HL-60 (cell line): ENCODE data around the gene ACSL6.

ENCODE experiments used
- DNase-seq, 2 experiments: peaks; one replicate each; pipeline ENCODE4 v3.0.0-alpha.2; 2010 to 2020; ENCODE audit warnings: low read depth in 1 of 2, low spot score in 1 of 2
- H3K27ac ChIP-seq: fragments of 250-450 bp; sonication (Bioruptor Pico); replicated peaks from 2 replicates; pipeline ENCODE4 v1.5.1; 2020; ENCODE audit warnings: mild to moderate bottlenecking, moderate library complexity
- H3K27me3 ChIP-seq: fragments of 250-450 bp; sonication (Bioruptor Pico); 2 replicates; pipeline ENCODE4 v1.5.1; 2021; ENCODE audit warnings: mild to moderate bottlenecking, moderate library complexity; ENCODE audit not compliant: insufficient read depth, poor library complexity, severe bottlenecking
- H3K4me3 ChIP-seq: replicated peaks from 2 replicates; pipeline ENCODE4 v1.5.1; 2011; ENCODE audit warnings: mild to moderate bottlenecking, control low read depth, low read length; ENCODE audit not compliant: insufficient read depth
- CTCF ChIP-seq: IDR thresholded peaks from one replicate; pipeline ENCODE4 v1.5.1; 2011; ENCODE audit warnings: low read length, control low read depth, inconsistent platforms; ENCODE audit not compliant: insufficient read depth
- GABPA ChIP-seq: IDR thresholded peaks from 2 replicates; pipeline ENCODE4 v1.6.1; 2012; ENCODE audit warnings: low read depth
- POLR2AphosphoS5 ChIP-seq: IDR thresholded peaks from 2 replicates; pipeline ENCODE4 v1.6.1; 2012; ENCODE audit warnings: low read depth
- REST ChIP-seq: IDR thresholded peaks from 2 replicates; pipeline ENCODE4 v1.6.1; 2012; ENCODE audit warnings: low read depth; ENCODE audit not compliant: insufficient replicate concordance
- SPI1 ChIP-seq: IDR thresholded peaks from 2 replicates; pipeline ENCODE4 v1.6.1; 2012; ENCODE audit warnings: low read depth, mild to moderate bottlenecking, borderline replicate concordance

The ACSL6 gene

GRCh38 chr5:132056610-132057497 lies 45.4 kb upstream of the ACSL6 start:
- H3K27ac ChIP-seq, result no peak overlapping the region
- no peak for DNase-seq
- H3K27me3 ChIP-seq, result no peaks in the 10 kb centered on the region
- no peak for TF ChIP-seq CTCF
- TF ChIP-seq GABPA, result no peak
- no peak for TF ChIP-seq POLR2AphosphoS5
- no peak for TF ChIP-seq SPI1
- TF ChIP-seq REST, result no peak
- no peak overlapping the region for H3K4me3 ChIP-seq

- no peaks in the 10 kb centered on the region for H3K27me3 ChIP-seq
- TF ChIP-seq CTCF (no peak), SPI1 (no peak), POLR2AphosphoS5 (no peak), GABPA (no peak), REST (no peak)
- H3K4me3 ChIP-seq, result no peak overlapping the region
- H3K27ac ChIP-seq, result no peak overlapping the region
- DNase-seq, result no peak
These were observed 44.6 kb upstream of the ACSL6 start for GRCh38 chr5:132055808-132056609.

GRCh38 chr5:132055441-132055807 lies 44.0 kb upstream of the ACSL6 start:
- TF ChIP-seq SPI1 (no peak), GABPA (no peak), POLR2AphosphoS5 (no peak), CTCF (no peak), REST (no peak)
- no peaks in the 10 kb centered on the region for H3K27me3 ChIP-seq
- H3K27ac ChIP-seq, result no peak overlapping the region
- no peak for DNase-seq
- no peak overlapping the region for H3K4me3 ChIP-seq
